ENCODE results near the gene TBCD. TPM values are rescaled to one million over a fixed set of nuclear protein-coding genes. Genes with fewer than 3 reads are reported as not detected.

The TBCD gene
- total RNA-seq, 1 donor from 2014 or later, result 104 TPM

DNA sequence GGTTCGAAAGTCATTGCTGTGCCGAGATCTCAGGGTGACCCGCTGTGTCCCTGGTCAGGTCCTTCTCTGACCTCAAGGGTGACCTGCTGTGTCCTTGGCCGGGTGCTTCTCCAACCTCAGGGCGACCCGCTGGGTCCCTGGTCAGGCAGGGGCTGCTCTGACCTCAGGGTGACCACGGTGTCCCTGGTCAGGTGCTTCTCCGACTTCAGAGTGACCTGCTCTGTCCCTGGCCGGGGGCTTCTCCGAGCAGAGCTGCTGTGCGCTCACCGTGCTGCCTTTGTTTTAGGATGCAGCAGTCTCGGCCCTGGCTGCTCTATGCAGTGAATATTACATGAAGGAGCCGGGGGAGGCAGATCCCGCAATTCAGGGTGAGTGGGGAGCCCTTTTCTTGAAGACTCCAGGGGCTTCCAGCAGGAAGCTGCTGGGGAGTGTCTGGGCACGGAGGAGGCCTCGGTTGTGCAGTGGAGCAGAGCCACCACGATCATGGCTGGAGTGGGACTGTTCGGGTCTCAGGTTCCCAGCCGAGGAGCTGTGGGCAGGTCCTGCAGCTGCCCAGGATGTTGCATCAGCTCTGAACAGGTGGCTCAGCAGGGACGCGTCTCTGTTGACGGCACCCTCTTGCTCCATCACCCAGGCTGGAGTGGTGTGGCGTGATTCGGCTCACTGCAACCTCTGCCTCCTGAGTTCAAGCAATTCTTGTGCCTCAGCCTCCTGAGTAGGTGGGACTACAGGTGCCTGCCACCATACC is 171.7 kb downstream of the TBCD start:
- no peaks in the 10 kb centered on the region for H3K9me3 Mint-ChIP-seq
- no peak overlapping the region for H3K27ac Mint-ChIP-seq

DNA sequence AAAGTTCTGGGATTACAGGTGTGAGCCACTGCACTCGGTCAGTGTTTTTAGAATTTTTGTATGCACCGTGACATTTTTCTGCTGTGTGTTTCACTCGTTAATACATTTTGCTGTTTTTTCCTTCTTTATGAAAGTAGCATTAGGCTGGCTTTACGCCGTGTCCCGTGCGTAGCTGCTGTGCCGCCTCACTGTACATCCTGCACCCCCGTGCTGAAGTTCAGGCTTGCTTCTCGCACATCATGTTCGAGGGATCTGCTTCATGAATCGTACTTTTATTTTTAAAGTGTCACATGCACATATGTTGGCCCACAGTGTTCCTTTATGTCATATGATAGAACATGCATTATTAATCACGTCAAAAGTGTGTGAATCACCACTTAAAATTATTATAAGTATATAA is 172.3 kb downstream of the TBCD start:
- TF ChIP-seq, protein P1, sequence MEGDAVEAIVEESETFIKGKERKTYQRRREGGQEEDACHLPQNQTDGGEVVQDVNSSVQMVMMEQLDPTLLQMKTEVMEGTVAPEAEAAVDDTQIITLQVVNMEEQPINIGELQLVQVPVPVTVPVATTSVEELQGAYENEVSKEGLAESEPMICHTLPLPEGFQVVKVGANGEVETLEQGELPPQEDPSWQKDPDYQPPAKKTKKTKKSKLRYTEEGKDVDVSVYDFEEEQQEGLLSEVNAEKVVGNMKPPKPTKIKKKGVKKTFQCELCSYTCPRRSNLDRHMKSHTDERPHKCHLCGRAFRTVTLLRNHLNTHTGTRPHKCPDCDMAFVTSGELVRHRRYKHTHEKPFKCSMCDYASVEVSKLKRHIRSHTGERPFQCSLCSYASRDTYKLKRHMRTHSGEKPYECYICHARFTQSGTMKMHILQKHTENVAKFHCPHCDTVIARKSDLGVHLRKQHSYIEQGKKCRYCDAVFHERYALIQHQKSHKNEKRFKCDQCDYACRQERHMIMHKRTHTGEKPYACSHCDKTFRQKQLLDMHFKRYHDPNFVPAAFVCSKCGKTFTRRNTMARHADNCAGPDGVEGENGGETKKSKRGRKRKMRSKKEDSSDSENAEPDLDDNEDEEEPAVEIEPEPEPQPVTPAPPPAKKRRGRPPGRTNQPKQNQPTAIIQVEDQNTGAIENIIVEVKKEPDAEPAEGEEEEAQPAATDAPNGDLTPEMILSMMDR (conservative IDR thresholded peaks at IDR 0.05), result no peak
- no peak for DNase-seq (ENCODE audit: extremely low spot score, unreplicated experiment)
- H3K27ac Mint-ChIP-seq, result no peak overlapping the region
- H3K36me3 Mint-ChIP-seq, result peaks cover 12% of the 10 kb centered on the region
- no peaks in the 10 kb centered on the region for H3K27me3 Mint-ChIP-seq
- no peak overlapping the region for H3K4me3 Mint-ChIP-seq
- H3K9me3 Mint-ChIP-seq, result no peaks in the 10 kb centered on the region
- H3K4me1 Mint-ChIP-seq (ENCODE audit: unreplicated experiment), result no peaks in the 10 kb centered on the region

More for the DNA sequence above, 171.7 kb downstream of the TBCD start:
- no peak for DNase-seq (ENCODE audit: extremely low spot score, unreplicated experiment)
- TF ChIP-seq, protein P1 (conservative IDR thresholded peaks at IDR 0.05), result no peak
- H3K27me3 Mint-ChIP-seq, result no peaks in the 10 kb centered on the region
- peaks cover 10% of the 10 kb centered on the region for H3K36me3 Mint-ChIP-seq
- H3K4me1 Mint-ChIP-seq (ENCODE audit: unreplicated experiment), result no peaks in the 10 kb centered on the region
- no peak overlapping the region for H3K4me3 Mint-ChIP-seq

DNA sequence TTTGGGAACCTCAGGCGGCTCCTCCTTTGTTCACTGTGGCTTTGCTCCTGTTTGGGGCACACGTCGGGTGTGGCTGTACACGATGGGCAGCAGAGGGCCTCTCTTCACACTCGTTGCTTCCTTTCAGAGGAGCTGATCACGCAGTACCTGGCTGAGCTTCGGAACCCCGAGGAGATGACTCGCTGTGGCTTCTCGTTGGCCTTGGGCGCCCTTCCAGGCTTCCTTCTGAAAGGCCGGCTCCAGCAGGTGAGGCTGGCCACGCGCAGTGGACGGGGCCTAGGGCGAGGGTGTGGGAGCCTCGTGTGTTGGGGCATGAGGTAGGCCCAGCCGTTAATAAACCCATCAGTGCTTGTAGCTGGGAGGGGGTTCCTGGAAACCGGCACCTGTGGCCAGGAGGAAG is 172.9 kb downstream of the TBCD start:
- Mint-ChIP-seq H3K27me3 (no peaks in the 10 kb centered on the region), H3K4me1 (ENCODE audit: unreplicated experiment) (no peaks in the 10 kb centered on the region), H3K4me3 (no peak overlapping the region), H3K36me3 (peaks cover 8% of the 10 kb centered on the region), H3K27ac (no peak overlapping the region), H3K9me3 (no peaks in the 10 kb centered on the region)
- TF ChIP-seq, protein P1 (conservative IDR thresholded peaks at IDR 0.05), result no peak
- no peak for DNase-seq (ENCODE audit: extremely low spot score, unreplicated experiment)

DNA sequence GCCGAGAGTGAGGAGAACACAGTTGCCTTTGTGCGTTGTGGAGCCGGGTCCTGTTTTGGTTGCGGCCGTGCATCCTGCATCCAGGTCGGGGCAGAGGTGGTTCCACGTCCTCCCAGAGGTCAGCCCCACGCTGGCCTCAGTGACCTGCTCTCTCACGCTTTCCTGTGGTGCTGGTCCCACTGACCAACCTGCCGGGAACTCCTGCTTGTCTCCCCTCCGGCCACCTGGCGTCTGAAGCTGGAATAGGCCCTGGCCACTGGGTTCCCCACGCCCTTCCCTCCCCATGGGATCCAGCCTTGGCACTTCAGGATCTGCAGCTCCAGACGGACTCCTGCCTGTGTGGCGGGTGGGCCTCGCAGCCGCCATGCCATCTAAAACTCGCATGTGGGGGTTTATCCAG is 173.5 kb downstream of the TBCD start:
- Mint-ChIP-seq H3K27me3 (no peaks in the 10 kb centered on the region), H3K4me1 (ENCODE audit: unreplicated experiment) (no peaks in the 10 kb centered on the region), H3K36me3 (peaks cover 8% of the 10 kb centered on the region), H3K9me3 (no peaks in the 10 kb centered on the region), H3K27ac (no peak overlapping the region), H3K4me3 (no peak overlapping the region)
- TF ChIP-seq, protein P1 (conservative IDR thresholded peaks at IDR 0.05), result no peak
- no peak for DNase-seq (ENCODE audit: extremely low spot score, unreplicated experiment)

DNA sequence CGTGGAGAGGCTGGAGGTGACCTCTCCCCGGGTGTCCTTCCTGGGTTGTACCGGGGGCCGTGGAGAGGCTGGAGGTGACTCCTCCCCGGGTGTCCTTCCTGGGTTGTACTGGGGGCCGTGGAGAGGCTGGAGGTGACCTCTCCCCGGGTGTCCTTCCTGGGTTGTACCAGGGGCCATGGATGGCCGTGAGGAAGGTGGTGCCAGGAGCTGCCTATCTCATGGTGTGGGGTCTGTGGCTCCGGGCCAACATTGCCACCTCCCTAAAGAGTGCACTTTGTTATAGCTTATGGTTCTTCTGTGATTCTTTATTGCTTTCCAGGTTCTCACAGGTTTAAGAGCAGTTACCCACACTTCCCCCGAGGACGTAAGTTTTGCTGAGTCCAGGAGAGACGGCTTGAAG is 174.2 kb downstream of the TBCD start:
- no peaks in the 10 kb centered on the region for H3K9me3 Mint-ChIP-seq
- H3K4me1 Mint-ChIP-seq (ENCODE audit: unreplicated experiment), result no peaks in the 10 kb centered on the region
- H3K4me3 Mint-ChIP-seq, result no peak overlapping the region
- no peak overlapping the region for H3K27ac Mint-ChIP-seq
- H3K27me3 Mint-ChIP-seq, result no peaks in the 10 kb centered on the region
- no peak for DNase-seq (ENCODE audit: extremely low spot score, unreplicated experiment)
- TF ChIP-seq, protein P1 (conservative IDR thresholded peaks at IDR 0.05), result no peak
- peaks cover 8% of the 10 kb centered on the region for H3K36me3 Mint-ChIP-seq

All from type B pancreatic cell (in vitro differentiated cells).